Heart left ventricle (tissue), 16 donors: Measurements from ENCODE around the gene SYNDIG1. TPM values are rescaled to one million over a fixed set of nuclear protein-coding genes. Genes with fewer than 3 reads are reported as not detected.

Experiments
- ATAC-seq, 4 donors: fragments of 200-7000 bp; cut with Tn5 transposase; one replicate each; pipeline ENCODE4 v1.9.1; 2020 to 2022; ENCODE audit warnings: moderate library complexity in 4 of 4, mild to moderate bottlenecking in 3 of 4, moderate number of reproducible peaks in 1 of 4
- DNase-seq, 5 donors: peaks; one replicate each; pipeline ENCODE4 v3.0.0-alpha.2; 2020
- H3K27ac ChIP-seq, 12 donors: fragments of 200-600 bp; sonication (generic) in 4 of 12; one replicate each; pipeline versions ENCODE4 v1.5.0 to v1.8.0; 2016 to 2022; ENCODE audit warnings: mild to moderate bottlenecking in 2 of 12
- H3K27me3 ChIP-seq, 9 donors: fragments of 200-600 bp; sonication (generic) in 2 of 9; one replicate each; pipeline versions ENCODE4 v1.5.1 to v1.8.0; 2016 to 2022; ENCODE audit warnings: mild to moderate bottlenecking in 3 of 9
- H3K36me3 ChIP-seq, 9 donors: fragments of 200-600 bp; sonication (generic) in 2 of 9; one replicate each; pipeline versions ENCODE4 v1.5.0 to v1.8.0; 2018 to 2022; ENCODE audit warnings: mild to moderate bottlenecking in 2 of 9
- H3K4me1 ChIP-seq, 12 donors: fragments of 200-600 bp; sonication (generic) in 4 of 12; one replicate each; pipeline versions ENCODE4 v1.5.0 to v1.8.0; 2016 to 2022; ENCODE audit warnings: mild to moderate bottlenecking in 3 of 12
- H3K4me3 ChIP-seq, 12 donors: fragments of 200-600 bp; sonication (generic) in 4 of 12; one replicate each; pipeline versions ENCODE4 v1.5.0 to v1.8.0; 2017 to 2022; ENCODE audit warnings: mild to moderate bottlenecking in 9 of 12, moderate library complexity in 4 of 12
- H3K9me3 ChIP-seq, 12 donors: fragments of 200-600 bp; sonication (generic) in 4 of 12; one replicate each; pipeline versions ENCODE4 v1.5.0 to v1.8.0; 2016 to 2022; ENCODE audit warnings: mild to moderate bottlenecking in 1 of 12
- POLR2A ChIP-seq, 2 donors: fragments of 450-650 bp; IDR thresholded peaks; one replicate each; pipeline ENCODE4 v1.6.1; 2017; ENCODE audit warnings: antibody characterized with exemption in 2 of 2, mild to moderate bottlenecking in 2 of 2, moderate library complexity in 2 of 2
- WGBS, 4 donors: extraction: QIAGEN DNeasy Blood & Tissue Kit in 2 of 4; methylation state at CpG; one replicate each; pipeline versions ENCODE4 v1.1.5 to v1.1.7; 2013 to 2018; 5-methylcytosine and 5-hydroxymethylcytosine counted together
- intact Hi-C, 10 donors: fragments of 100-400 bp; cut with DNase I; formaldehyde crosslinking; loops; one replicate each; pipeline versions ENCODE4 v1.11.1 to v1.14.2; 2022
- polyA plus RNA-seq, 2 donors: library from polyadenylated mRNA; stranded (reverse); fragments of 200-250 nt; gene quantifications; one replicate each; pipeline ENCODE4 v1.2.3, GENCODE V29; 2013
- total RNA-seq, 9 donors: library from RNA; depleted of rRNA in 2 of 9; stranded (reverse); fragments of >200 nt in 2 of 9; fragmentation: NEBNext Ultra II Directional in 3 of 9; extraction: Animal tissue kit (Norgen Biotek cat#: 25700) in 3 of 9; gene quantifications; one replicate each; pipeline versions ENCODE4 v1.1.0 to v1.2.4, GENCODE V29; 2016 to 2023
- TF ChIP-seq, protein P1 (sequence below), 12 donors: fragments of 200-600 bp; sonication (generic) in 4 of 12; IDR thresholded peaks; one replicate each; pipeline versions ENCODE4 v1.5.0 to v1.8.0; 2018 to 2022; ENCODE audit warnings: antibody characterized with exemption in 12 of 12, mild to moderate bottlenecking in 5 of 12
- donor health status: ischemic (EF 13 %, LVEDD 7.1; RV severe dilation, severe dysfunction).
- donor health status: healthy with polysubstance abuse.
- donor health status: DM: no; HTN: yes; CAD: no.
- donor health status: DM: no; HTN: no; CAD: no.
- donor health status: ischemic (EF 25% LVEDD 6.9; RV normal size, moderate dysfunction).
- donor health status: ischemic (EF 25% LVEDD 5.7; RV mildly dilated, moderate dysfunction).
- donor health status: healthy.
- donor health status: DM: yes; HTN: yes; CAD: no.
- donor health status: ischemic (EF 35%, LVEDD 5.7; RV mildly dilated, moderate dysfunction).
- donor health status: nonischemic (EF 11% LVEDD 7.7; RV severe dilation, severe dysfunction).
- donor health status: DM: yes; HTN: yes; CAD: no.
- donor health status: PGD.
- donor health status: ischemic (EF 29% LVEDD 5.4; RV normal size, mild dysfunction).
- donor health status: nonischemic (EF 23%, LVEDD 6.1; RV moderate dilation, normal function).

Gene SYNDIG1
- total and polyA plus RNA-seq, 11 donors, result 8.4 to 41.8 (median 23.0) TPM

DNA sequence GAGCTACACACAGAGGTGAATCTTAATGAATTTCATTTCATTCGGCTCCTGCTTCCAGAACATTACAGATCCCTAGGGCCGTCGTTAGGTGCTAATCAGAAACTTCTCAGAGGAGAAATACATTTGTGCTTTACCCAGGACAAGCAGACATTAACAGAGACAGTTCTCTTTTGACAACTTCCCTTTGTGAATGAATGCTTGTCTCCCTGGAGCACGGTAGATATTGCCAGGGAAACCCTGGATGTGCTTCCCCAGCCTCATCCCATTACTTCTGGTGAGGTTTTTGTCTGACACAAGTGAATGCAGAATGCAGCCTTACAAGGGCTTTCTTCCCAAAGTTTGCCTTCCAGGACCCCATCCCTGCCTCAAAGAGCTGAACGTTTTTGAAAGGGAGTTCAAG, 105.4 kb downstream of the SYNDIG1 start:
- Histone ChIP-seq H3K9me3 (no peaks in the 10 kb centered on the region), H3K36me3 (no peaks in the 10 kb centered on the region), H3K27me3 (no peaks in the 10 kb centered on the region), H3K4me3 (no peak overlapping the region), H3K4me1 (peaks cover 0 to 10% (median 0%) of the 10 kb centered on the region in 12 donors), H3K27ac (no peak overlapping the region)
- intact Hi-C loops, result no loop called here
- no peak for DNase-seq
- WGBS, 4 donors, result 78 to 82% (median 81%) methylated on average over 5 of the region's 5 CpGs
- no peak for ATAC-seq
- TF ChIP-seq POLR2A (IDR thresholded peaks at IDR 0.05), result no peak
- TF ChIP-seq, protein P1, sequence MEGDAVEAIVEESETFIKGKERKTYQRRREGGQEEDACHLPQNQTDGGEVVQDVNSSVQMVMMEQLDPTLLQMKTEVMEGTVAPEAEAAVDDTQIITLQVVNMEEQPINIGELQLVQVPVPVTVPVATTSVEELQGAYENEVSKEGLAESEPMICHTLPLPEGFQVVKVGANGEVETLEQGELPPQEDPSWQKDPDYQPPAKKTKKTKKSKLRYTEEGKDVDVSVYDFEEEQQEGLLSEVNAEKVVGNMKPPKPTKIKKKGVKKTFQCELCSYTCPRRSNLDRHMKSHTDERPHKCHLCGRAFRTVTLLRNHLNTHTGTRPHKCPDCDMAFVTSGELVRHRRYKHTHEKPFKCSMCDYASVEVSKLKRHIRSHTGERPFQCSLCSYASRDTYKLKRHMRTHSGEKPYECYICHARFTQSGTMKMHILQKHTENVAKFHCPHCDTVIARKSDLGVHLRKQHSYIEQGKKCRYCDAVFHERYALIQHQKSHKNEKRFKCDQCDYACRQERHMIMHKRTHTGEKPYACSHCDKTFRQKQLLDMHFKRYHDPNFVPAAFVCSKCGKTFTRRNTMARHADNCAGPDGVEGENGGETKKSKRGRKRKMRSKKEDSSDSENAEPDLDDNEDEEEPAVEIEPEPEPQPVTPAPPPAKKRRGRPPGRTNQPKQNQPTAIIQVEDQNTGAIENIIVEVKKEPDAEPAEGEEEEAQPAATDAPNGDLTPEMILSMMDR (IDR thresholded peaks at IDR 0.05), result no peak

DNA sequence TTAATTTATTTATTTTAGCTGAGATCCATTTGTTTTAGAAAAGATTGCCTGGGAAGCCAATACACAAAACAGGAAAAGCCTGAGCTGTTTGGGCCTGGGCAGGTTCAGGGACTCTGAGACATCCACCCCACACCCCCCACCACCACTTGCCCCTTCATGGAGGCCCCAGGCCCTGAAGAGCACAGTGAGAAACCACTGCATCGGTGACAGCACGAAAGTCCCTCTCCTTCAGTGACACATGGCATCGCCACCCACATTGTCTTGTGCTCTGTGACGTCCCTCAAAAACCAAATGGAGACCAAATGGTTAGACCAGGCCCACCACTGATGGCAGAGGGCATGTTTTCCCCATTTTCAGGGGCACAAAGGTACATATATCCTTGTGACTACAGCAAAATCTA, 106.4 kb downstream of the SYNDIG1 start:
- Histone ChIP-seq H3K9me3 (no peaks in the 10 kb centered on the region), H3K27ac (no peak overlapping the region), H3K36me3 (no peaks in the 10 kb centered on the region), H3K4me1 (peaks cover 0 to 9% (median 0%) of the 10 kb centered on the region in 12 donors), H3K27me3 (no peaks in the 10 kb centered on the region), H3K4me3 (no peak overlapping the region)
- no peak for DNase-seq
- WGBS, 4 donors, result 82 to 87% (median 84%) methylated on average over 4 of the region's 4 CpGs
- intact Hi-C loops, result no loop called here
- no peak for ATAC-seq
- no peak for TF ChIP-seq POLR2A (IDR thresholded peaks at IDR 0.05)
- TF ChIP-seq, protein P1 (IDR thresholded peaks at IDR 0.05), result no peak

DNA sequence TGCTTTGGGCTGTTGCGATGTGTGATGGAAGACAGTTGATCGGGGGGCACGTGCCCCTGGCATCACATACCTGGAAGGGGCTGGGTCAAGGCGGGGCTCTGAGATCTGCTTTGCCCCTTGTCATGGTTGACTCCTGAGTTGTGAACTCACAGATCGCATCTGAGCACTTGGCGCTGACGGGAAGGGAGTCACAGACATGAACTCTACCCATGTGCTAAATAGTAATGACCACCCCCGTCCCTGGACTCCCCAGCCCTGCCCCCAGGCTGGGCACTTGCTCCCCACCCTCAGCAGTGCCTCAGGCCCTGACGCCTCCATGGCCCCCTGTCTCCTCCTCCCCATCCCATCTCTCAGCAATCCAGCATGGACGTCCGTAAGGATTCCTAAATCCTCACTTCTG, 107.0 kb downstream of the SYNDIG1 start:
- H3K27me3 ChIP-seq, result no peaks in the 10 kb centered on the region
- H3K4me1 ChIP-seq, result peaks cover 0 to 5% (median 0%) of the 10 kb centered on the region in 12 donors
- no peak for ATAC-seq
- intact Hi-C loops, result no loop called here
- TF ChIP-seq, protein P1 (IDR thresholded peaks at IDR 0.05), result no peak
- no peak for TF ChIP-seq POLR2A (IDR thresholded peaks at IDR 0.05)
- WGBS, 4 donors, result 83 to 89% (median 85%) methylated on average over 11 of the region's 11 CpGs
- no peaks in the 10 kb centered on the region for H3K9me3 ChIP-seq
- H3K27ac ChIP-seq, result no peak overlapping the region
- no peak for DNase-seq
- H3K36me3 ChIP-seq, result no peaks in the 10 kb centered on the region
- H3K4me3 ChIP-seq, result no peak overlapping the region

DNA sequence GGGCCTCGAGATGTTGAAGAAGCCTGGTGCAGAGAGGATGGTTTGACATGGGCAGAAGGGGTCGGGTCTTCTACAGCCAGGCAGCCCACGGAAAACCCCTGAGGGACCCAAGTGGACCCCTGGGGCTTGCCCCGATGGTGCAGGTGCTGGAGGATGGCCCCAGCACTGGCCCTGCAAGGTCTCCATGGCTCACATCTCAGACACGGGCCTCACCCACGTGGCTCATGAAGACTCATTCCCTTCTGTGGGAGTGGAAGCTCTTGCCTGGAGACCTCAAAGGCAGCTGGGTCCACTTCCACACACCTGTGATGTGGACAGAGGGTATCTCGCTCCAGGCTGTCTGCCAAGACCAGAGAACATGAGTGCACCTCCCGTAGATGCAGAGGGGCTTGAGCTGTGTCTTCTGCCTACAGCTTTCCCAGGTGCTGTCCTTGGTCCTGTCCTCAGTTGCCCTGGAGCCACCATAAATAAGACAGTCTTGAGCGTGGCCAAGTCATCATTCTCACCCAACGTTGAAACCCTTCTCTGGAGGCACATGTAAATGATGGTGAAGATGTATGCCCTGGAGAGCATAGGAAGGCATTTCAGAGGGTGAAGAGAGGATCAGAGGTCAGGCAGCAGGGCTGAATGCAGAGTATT, 108.0 kb downstream of the SYNDIG1 start:
- no peak for TF ChIP-seq POLR2A (IDR thresholded peaks at IDR 0.05)
- TF ChIP-seq, protein P1 (IDR thresholded peaks at IDR 0.05), result no peak
- ATAC-seq, result no peak
- H3K36me3 ChIP-seq, result no peaks in the 10 kb centered on the region
- no peaks in the 10 kb centered on the region for H3K9me3 ChIP-seq
- H3K27me3 ChIP-seq, result no peaks in the 10 kb centered on the region
- WGBS, 4 donors, result 86 to 93% (median 87%) methylated on average over 9 to 10 of the region's 10 CpGs
- intact Hi-C loops, result no loop called here
- H3K4me1 ChIP-seq, result peaks cover 0 to 2% (median 0%) of the 10 kb centered on the region in 12 donors
- DNase-seq, result no peak
- no peak overlapping the region for H3K27ac ChIP-seq
- no peak overlapping the region for H3K4me3 ChIP-seq
